CD8-positive, alpha-beta memory T cell (primary cell): ENCODE results near the gene HS3ST4. TPM values are rescaled to one million over a fixed set of nuclear protein-coding genes. Genes with fewer than 3 reads are reported as not detected.

Source experiments
- CTCF ChIA-PET: fragments of 350-600 bp; sonication (Branson Sonifier 250); formaldehyde crosslinking; loops from one replicate; lab custom pipeline; 2021; ENCODE audit warnings: antibody characterized with exemption; lab: Charles Lee
- POLR2A ChIA-PET: fragments of 350-600 bp; sonication (Branson Sonifier 250); formaldehyde crosslinking; loops from one replicate; lab custom pipeline; 2021; ENCODE audit warnings: antibody characterized with exemption; lab: Charles Lee
- DNase-seq, 5 donors: peaks; one replicate each; pipeline versions ENCODE4 v3.0.0 to v3.0.0-alpha.2; 2020 to 2022; ENCODE audit warnings: mixed read lengths in 1 of 5
- H3K27ac ChIP-seq: one replicate; pipeline ENCODE4 v1.7.0; 2013; ENCODE audit warnings: low read depth, mild to moderate bottlenecking, low read length, moderate library complexity
- H3K27me3 ChIP-seq: 2 replicates; pipeline ENCODE4 v1.7.0; 2013; ENCODE audit warnings: low read length, mild to moderate bottlenecking; ENCODE audit not compliant: insufficient read depth, poor library complexity, severe bottlenecking
- H3K36me3 ChIP-seq: 2 replicates; pipeline ENCODE4 v1.7.0; 2013; ENCODE audit warnings: mild to moderate bottlenecking, low read length, moderate library complexity; ENCODE audit not compliant: insufficient read depth
- H3K4me1 ChIP-seq: 2 replicates; pipeline ENCODE4 v1.7.0; 2013; ENCODE audit warnings: mild to moderate bottlenecking, low read length, moderate library complexity; ENCODE audit not compliant: insufficient read depth
- H3K4me3 ChIP-seq: 2 replicates; pipeline ENCODE4 v1.7.0; 2013; ENCODE audit warnings: mild to moderate bottlenecking, low read length
- H3K9me3 ChIP-seq: 2 replicates; pipeline ENCODE4 v1.7.0; 2013; ENCODE audit warnings: mild to moderate bottlenecking, low read length
- H3K27ac Mint-ChIP-seq, 8 donors: one replicate each; pipeline ENCODE4 v1.8.0; 2020 to 2021; ENCODE audit warnings: mixed read lengths in 8 of 8, mild to moderate bottlenecking in 6 of 8, inconsistent platforms in 3 of 8, moderate library complexity in 3 of 8
- H3K27me3 Mint-ChIP-seq, 2 donors: one replicate each; pipeline ENCODE4 v1.8.0; 2020 to 2021; ENCODE audit warnings: mixed read lengths in 2 of 2, mild to moderate bottlenecking in 1 of 2, moderate library complexity in 1 of 2
- H3K36me3 Mint-ChIP-seq, 3 donors: one replicate each; pipeline ENCODE4 v1.8.0; 2020 to 2021; ENCODE audit warnings: mixed read lengths in 3 of 3, inconsistent platforms in 1 of 3, mild to moderate bottlenecking in 1 of 3
- H3K4me1 Mint-ChIP-seq, 3 donors: one replicate each; pipeline ENCODE4 v1.8.0; 2020 to 2021; ENCODE audit warnings: mixed read lengths in 3 of 3, inconsistent platforms in 1 of 3, mild to moderate bottlenecking in 1 of 3
- H3K4me3 Mint-ChIP-seq, 7 donors: one replicate each; pipeline ENCODE4 v1.8.0; 2020 to 2021; ENCODE audit warnings: mixed read lengths in 7 of 7, mild to moderate bottlenecking in 6 of 7, moderate library complexity in 4 of 7, inconsistent platforms in 2 of 7
- H3K9me3 Mint-ChIP-seq, 5 donors: one replicate each; pipeline ENCODE4 v1.8.0; 2020 to 2022; ENCODE audit warnings: mixed read lengths in 5 of 5, mild to moderate bottlenecking in 3 of 5, moderate library complexity in 2 of 5, inconsistent platforms in 1 of 5
- polyA plus RNA-seq: library from polyadenylated mRNA; unstranded; fragments of 300-500 nt; fragmentation: Illumina TruSeq; gene quantifications from one replicate; pipeline ENCODE4 v1.2.3, GENCODE V29; 2021
- total RNA-seq, 2 experiments: library from RNA; stranded (reverse); gene quantifications; one replicate each; pipeline ENCODE4 v1.2.3, GENCODE V29; 2021

HS3ST4 gene
- total and polyA plus RNA-seq, 3 experiments from 2014 or later = not detected

DNA sequence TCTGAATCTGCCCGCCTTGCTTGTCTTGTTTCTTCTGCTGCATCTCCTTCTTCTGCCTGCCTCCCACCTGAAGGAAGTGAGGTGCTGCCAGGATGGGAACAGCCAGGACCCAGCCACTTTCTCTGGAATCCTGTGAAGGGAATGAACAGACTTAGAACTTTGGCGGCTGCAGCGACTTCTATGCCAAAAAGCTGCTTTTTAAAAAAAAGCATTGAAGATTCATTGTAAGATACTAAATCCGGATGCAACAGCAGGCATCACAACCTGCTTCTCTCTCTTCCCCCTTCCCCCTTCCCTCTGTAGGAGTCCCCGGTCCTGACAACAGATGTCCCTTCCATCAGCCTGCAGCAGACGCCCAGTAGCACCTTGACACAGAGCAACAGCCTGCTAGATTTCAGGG lies 176.3 kb downstream of the HS3ST4 start:
- Mint-ChIP-seq H3K4me3 (no peak overlapping the region), H3K27ac (no peak overlapping the region), H3K27me3 (peaks cover 0 to 7% of the 10 kb centered on the region in 2 donors), H3K36me3 (no peaks in the 10 kb centered on the region), H3K9me3 (peaks cover 0 to 4% (median 0%) of the 10 kb centered on the region in 5 donors), H3K4me1 (no peaks in the 10 kb centered on the region)
- H3K9me3 ChIP-seq = no peaks in the 10 kb centered on the region
- H3K27ac ChIP-seq = no peak overlapping the region
- H3K27me3 ChIP-seq = no peaks in the 10 kb centered on the region
- H3K4me3 ChIP-seq = no peak overlapping the region
- no peaks in the 10 kb centered on the region for H3K36me3 ChIP-seq
- DNase-seq = no peak
- POLR2A ChIA-PET = no interaction called here
- no peaks in the 10 kb centered on the region for H3K4me1 ChIP-seq
- CTCF ChIA-PET = no interaction called here

DNA sequence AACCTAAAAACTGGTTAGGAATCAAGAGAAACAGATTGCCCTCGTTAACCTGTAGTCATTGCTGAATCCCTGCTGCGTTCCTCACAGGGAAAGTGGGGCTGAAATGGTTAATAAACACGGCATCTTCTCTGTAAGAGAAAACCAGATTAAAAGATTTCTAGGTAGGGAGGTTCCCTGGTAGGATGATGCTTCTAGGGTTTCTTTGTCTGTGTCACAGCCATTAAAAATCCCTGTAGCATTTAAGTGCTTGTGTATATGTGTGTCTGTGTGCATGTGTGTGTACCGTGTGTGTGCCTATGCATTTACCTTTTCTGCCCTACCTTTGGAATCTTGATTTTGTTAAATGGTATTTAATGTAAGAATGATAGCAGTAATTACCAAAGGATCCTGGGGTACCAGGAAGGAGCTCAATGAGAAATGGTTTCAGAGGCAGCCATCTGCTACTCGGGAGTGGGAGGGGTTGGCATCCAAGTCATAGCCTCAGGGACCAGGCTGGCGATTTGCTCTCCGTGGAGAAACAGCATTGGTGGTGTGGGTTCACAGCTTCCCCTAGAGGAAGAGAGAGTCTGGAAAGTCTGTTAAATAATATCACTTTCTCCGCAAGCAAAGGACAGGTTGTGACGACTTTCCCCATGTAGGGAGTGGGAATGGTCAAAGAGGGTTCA lies 177.1 kb downstream of the HS3ST4 start:
- DNase-seq = no peak
- no peaks in the 10 kb centered on the region for H3K36me3 Mint-ChIP-seq
- Histone ChIP-seq H3K4me1 (no peaks in the 10 kb centered on the region), H3K27ac (no peak overlapping the region), H3K4me3 (no peak overlapping the region), H3K27me3 (no peaks in the 10 kb centered on the region), H3K9me3 (no peaks in the 10 kb centered on the region), H3K36me3 (no peaks in the 10 kb centered on the region)
- H3K4me1 Mint-ChIP-seq = no peaks in the 10 kb centered on the region
- peaks cover 0 to 4% (median 0%) of the 10 kb centered on the region in 5 donors for H3K9me3 Mint-ChIP-seq
- peaks cover 0 to 9% of the 10 kb centered on the region in 2 donors for H3K27me3 Mint-ChIP-seq
- H3K27ac Mint-ChIP-seq = no peak overlapping the region
- no peak overlapping the region for H3K4me3 Mint-ChIP-seq
- POLR2A ChIA-PET = no interaction called here
- CTCF ChIA-PET = no interaction called here

DNA sequence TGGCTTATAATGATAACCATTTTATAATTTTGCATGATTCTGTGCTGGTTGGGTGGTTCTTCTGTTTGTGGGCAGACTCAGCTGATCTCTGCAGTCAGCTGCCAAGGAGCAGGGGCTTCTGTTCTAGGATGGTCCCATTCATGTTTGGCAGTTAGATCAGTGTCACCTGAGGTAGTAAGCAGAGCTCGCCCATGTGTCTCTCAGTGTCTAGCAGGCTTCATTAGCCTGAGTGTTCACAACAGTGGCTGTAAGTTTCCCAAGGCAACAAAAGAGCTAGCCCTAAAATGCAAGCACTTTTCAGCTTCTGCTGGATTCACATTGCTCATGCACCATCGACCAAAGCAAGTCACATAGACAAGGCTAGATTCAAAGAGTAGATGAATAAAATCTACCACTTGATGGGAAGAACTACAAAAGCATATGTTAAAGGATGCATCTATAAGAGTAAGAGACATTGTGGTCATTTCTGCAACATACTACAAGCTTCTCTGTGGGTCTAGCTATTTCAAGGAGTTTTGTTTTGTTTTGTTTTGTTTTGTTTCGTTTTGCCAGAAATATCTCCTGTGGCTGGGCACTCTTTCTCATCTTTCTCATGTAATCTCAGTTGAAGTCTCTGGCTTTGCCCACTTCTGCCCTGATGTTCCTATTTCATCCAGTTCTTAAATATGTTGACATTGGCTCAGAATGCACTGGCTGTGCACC lies 180.8 kb downstream of the HS3ST4 start:
- H3K4me3 ChIP-seq = no peak overlapping the region
- no peaks in the 10 kb centered on the region for H3K27me3 ChIP-seq
- no peaks in the 10 kb centered on the region for H3K9me3 Mint-ChIP-seq
- H3K4me1 Mint-ChIP-seq = no peaks in the 10 kb centered on the region
- no peak overlapping the region for H3K27ac Mint-ChIP-seq
- H3K9me3 ChIP-seq = no peaks in the 10 kb centered on the region
- no peak overlapping the region for H3K27ac ChIP-seq
- H3K4me1 ChIP-seq = no peaks in the 10 kb centered on the region
- ChIA-PET CTCF (interaction anchor here (0.7 to 1.5 kb wide), 2 partner anchors 8 to 10 kb away, joined by 3 read pairs; no protein-coding TSS in a partner anchor), POLR2A (no interaction called here)
- peaks cover 0 to 8% of the 10 kb centered on the region in 2 donors for H3K27me3 Mint-ChIP-seq
- no peaks in the 10 kb centered on the region for H3K36me3 Mint-ChIP-seq
- no peak for DNase-seq
- H3K36me3 ChIP-seq = no peaks in the 10 kb centered on the region
- no peak overlapping the region for H3K4me3 Mint-ChIP-seq

DNA sequence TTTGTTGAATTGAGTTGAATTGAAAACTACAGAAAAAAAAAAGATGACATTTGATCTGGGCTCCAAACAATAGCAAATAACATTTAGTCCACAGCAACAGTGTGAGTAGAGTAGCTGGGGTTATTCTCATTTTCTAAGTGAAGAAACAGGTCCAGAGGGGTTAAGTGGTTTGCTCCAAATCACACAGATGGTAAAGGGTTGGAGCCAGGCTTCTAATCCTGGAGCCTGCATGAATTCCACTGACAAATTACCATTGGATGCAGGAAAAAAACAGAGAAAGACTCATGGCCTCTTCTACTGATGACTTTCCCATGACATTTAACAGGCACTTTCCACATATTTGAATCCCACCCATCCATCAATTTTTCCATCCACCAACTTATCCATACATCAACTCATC lies 182.4 kb downstream of the HS3ST4 start:
- ChIA-PET CTCF (no interaction called here), POLR2A (no interaction called here)
- no peaks in the 10 kb centered on the region for H3K4me1 Mint-ChIP-seq

DNA sequence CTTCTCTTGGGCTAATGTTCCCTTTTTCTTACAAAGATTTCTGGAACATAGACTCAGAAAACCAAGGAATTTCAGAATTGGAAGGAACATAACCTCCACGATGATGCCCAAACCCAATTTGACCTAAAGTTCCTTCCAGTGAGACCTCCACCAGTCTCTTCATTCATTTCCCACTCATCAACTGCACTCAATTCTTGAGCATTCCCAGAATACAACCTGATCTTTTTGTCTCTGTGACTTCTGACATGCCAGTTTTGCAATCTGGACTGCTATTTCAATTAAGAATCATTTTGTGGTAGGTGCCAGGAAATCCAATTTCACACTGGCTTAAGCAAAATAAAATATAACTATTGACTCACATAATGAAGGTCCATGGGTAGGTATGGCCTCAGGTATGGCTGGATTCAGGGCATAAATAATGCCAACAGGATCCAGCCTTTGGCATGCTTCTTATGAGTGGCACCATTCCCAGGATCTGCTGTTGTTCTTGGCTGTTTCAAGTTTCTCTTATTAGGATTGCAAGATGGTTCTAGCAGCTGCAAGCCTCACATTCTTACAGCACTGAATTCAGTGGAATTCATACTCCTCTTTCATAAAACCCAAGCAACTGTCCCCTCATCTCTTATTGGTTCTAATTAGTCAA lies 184.3 kb downstream of the HS3ST4 start:
- ChIA-PET POLR2A (no interaction called here), CTCF (no interaction called here)
- Mint-ChIP-seq H3K27ac (no peak overlapping the region), H3K4me3 (no peak overlapping the region), H3K9me3 (no peaks in the 10 kb centered on the region), H3K4me1 (no peaks in the 10 kb centered on the region), H3K36me3 (no peaks in the 10 kb centered on the region), H3K27me3 (peaks cover 0 to 7% of the 10 kb centered on the region in 2 donors)
- no peaks in the 10 kb centered on the region for H3K4me1 ChIP-seq
- H3K27me3 ChIP-seq = no peaks in the 10 kb centered on the region
- H3K9me3 ChIP-seq = no peaks in the 10 kb centered on the region
- no peak overlapping the region for H3K27ac ChIP-seq
- no peak overlapping the region for H3K4me3 ChIP-seq
- no peaks in the 10 kb centered on the region for H3K36me3 ChIP-seq
- no peak for DNase-seq

More for the DNA sequence above, 182.4 kb downstream of the HS3ST4 start:
- Mint-ChIP-seq H3K27me3 (peaks cover 0 to 8% of the 10 kb centered on the region in 2 donors), H3K4me3 (no peak overlapping the region), H3K27ac (no peak overlapping the region), H3K36me3 (no peaks in the 10 kb centered on the region), H3K9me3 (no peaks in the 10 kb centered on the region)
- no peak overlapping the region for H3K27ac ChIP-seq
- H3K9me3 ChIP-seq = no peaks in the 10 kb centered on the region
- H3K27me3 ChIP-seq = no peaks in the 10 kb centered on the region
- DNase-seq = no peak
- no peaks in the 10 kb centered on the region for H3K4me1 ChIP-seq
- no peak overlapping the region for H3K4me3 ChIP-seq
- no peaks in the 10 kb centered on the region for H3K36me3 ChIP-seq

DNA sequence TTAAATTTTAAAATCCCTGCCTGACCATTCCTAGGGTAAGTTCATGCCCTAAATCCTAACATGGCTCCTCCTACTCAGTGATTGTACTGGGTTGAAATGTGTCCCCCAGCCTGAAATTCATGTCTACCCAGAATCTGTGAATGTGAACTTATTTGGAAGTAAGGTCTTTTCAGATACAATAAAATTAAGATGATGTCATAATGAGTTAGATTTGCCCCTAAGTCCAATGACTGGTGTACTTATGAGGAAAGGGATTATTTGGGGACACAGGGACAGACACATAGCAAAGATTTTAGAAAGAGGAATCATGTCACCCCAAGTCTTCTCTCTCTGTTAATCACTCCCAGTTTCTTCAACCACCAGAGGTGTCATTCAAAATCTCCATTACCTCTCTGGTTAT lies 185.3 kb downstream of the HS3ST4 start:
- Mint-ChIP-seq H3K4me1 (no peaks in the 10 kb centered on the region), H3K27me3 (peaks cover 0 to 8% of the 10 kb centered on the region in 2 donors), H3K9me3 (no peaks in the 10 kb centered on the region), H3K36me3 (no peaks in the 10 kb centered on the region), H3K27ac (no peak overlapping the region), H3K4me3 (no peak overlapping the region)
- DNase-seq = no peak
- ChIA-PET CTCF (no interaction called here), POLR2A (no interaction called here)
- Histone ChIP-seq H3K4me3 (no peak overlapping the region), H3K9me3 (no peaks in the 10 kb centered on the region), H3K27me3 (no peaks in the 10 kb centered on the region), H3K4me1 (no peaks in the 10 kb centered on the region), H3K36me3 (no peaks in the 10 kb centered on the region), H3K27ac (no peak overlapping the region)

DNA sequence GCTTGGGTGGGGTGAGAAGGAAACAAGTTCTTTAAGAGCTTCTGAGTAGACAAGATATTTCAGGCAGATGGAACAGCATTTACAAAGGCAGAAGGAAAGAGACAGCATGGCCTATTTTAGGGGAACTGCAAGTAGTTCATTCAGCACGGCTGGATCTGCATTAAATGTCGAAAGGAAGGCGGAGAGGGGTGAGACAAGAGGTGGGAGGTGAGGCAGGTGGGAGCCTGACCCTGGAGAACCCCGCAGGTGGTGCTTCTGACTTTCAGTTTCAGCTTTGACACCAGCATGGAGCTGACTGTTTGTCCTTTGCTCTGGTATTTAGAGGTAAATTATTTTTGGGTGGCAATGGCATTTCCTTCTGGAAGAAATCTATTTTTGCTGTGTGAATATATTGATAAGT lies 194.8 kb downstream of the HS3ST4 start:
- Histone ChIP-seq H3K36me3 (no peaks in the 10 kb centered on the region), H3K4me3 (no peak overlapping the region), H3K27ac (no peak overlapping the region), H3K27me3 (no peaks in the 10 kb centered on the region), H3K4me1 (no peaks in the 10 kb centered on the region), H3K9me3 (no peaks in the 10 kb centered on the region)
- Mint-ChIP-seq H3K27me3 (peaks cover 7 to 15% of the 10 kb centered on the region in 2 donors), H3K4me3 (no peak overlapping the region), H3K36me3 (no peaks in the 10 kb centered on the region), H3K27ac (no peak overlapping the region), H3K9me3 (peaks cover 0 to 5% (median 0%) of the 10 kb centered on the region in 5 donors), H3K4me1 (no peaks in the 10 kb centered on the region)
- ChIA-PET POLR2A (no interaction called here), CTCF (no interaction called here)
- DNase-seq = no peak

DNA sequence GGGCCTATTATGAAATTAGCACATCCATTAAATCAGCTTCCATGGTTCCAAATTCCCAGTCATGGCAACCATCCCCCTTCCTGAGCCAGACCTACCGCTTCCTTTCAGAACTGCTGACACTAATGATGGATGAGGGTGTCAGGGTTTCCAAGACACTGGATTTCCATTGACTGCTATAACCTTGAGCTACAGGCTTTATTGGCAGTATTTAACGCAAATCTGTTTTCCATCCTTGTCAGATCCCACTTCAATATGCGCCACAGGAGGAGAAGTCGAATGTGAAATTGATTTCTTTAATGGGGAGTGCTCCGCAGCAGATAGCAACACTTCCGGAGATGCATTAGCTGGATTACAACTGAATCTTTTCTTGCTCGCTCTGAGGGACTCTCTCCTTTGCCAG lies 197.1 kb downstream of the HS3ST4 start:
- ChIA-PET POLR2A (no interaction called here), CTCF (no interaction called here)
- H3K27ac ChIP-seq = no peak overlapping the region
- DNase-seq = no peak
- Mint-ChIP-seq H3K4me1 (no peaks in the 10 kb centered on the region), H3K4me3 (no peak overlapping the region), H3K27me3 (peaks cover 11 to 13% of the 10 kb centered on the region in 2 donors), H3K27ac (no peak overlapping the region), H3K36me3 (no peaks in the 10 kb centered on the region), H3K9me3 (peaks cover 0 to 7% (median 0%) of the 10 kb centered on the region in 5 donors)
- H3K4me3 ChIP-seq = no peak overlapping the region
- no peaks in the 10 kb centered on the region for H3K36me3 ChIP-seq
- H3K4me1 ChIP-seq = no peaks in the 10 kb centered on the region
- no peaks in the 10 kb centered on the region for H3K9me3 ChIP-seq
- no peaks in the 10 kb centered on the region for H3K27me3 ChIP-seq
